ENCODE data around the gene SNAPC1. TPM values are rescaled to one million over a fixed set of nuclear protein-coding genes. Genes with fewer than 3 reads are reported as not detected.
A peak's percentile ranks its signal among the peaks of the same experiment; 100 is the strongest.
"Not testable (repeated sequence)": the region's sequence is repeated elsewhere in the genome, so short reads cannot be mapped to it uniquely, and the experiment has no call there.

The SNAPC1 gene
- total and polyA plus RNA-seq, 2 donors = 7.0 to 12.5 TPM

DNA sequence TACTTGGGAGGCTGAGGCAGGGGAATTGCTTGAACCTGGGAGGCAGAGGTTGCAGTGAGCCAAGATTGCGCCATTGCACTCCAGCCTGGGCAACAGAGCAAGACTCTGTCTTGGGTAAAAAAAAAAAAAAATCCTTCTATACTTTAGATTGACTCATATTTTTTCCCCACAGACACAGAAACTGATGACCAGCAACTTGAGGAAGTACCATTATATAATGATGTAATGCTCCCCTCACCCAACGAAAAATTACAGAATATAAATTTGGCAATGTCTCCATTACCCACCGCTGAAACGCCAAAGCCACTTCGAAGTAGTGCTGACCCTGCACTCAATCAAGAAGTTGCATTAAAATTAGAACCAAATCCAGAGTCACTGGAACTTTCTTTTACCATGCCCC, 24.3 kb upstream of the SNAPC1 start:
- Histone ChIP-seq H3K36me3 (ENCODE audit: insufficient read depth) (peaks cover 4% of the 10 kb centered on the region), H3K27ac (ENCODE audit: low read depth) (no peak overlapping the region), H3K4me1 (ENCODE audit: insufficient read depth) (no peaks in the 10 kb centered on the region), H3K4me3 (ENCODE audit: low read depth, low read length) (no peak overlapping the region)
- 94% methylated on average over 5 of the region's 5 CpGs for WGBS
- DNase-seq (ENCODE audit: extremely low spot score) = no peak

DNA sequence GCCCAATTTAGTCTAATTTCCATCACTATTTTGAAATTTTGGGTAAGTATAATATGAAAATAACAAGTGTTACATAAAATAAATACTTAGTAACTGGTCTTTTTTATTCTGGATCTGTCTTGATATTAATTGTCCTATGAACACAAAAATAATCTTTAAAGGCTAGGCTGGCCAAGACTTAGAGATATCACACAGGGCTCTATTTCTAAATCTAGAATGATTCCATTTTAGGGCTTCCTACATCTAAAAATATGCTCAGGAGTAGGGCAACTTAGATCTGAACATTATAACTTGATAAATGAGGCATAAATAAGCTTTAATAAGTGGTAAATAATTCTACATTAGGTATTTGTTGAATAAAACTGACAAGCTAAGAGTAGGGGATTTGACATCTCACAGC, 23.1 kb upstream of the SNAPC1 start:
- H3K4me1 ChIP-seq (ENCODE audit: insufficient read depth) = no peaks in the 10 kb centered on the region
- no peak overlapping the region for H3K27ac ChIP-seq (ENCODE audit: low read depth)
- H3K4me3 ChIP-seq (ENCODE audit: low read depth, low read length) = no peak overlapping the region
- no peak for DNase-seq (ENCODE audit: extremely low spot score)
- peaks cover 4% of the 10 kb centered on the region for H3K36me3 ChIP-seq (ENCODE audit: insufficient read depth)

DNA sequence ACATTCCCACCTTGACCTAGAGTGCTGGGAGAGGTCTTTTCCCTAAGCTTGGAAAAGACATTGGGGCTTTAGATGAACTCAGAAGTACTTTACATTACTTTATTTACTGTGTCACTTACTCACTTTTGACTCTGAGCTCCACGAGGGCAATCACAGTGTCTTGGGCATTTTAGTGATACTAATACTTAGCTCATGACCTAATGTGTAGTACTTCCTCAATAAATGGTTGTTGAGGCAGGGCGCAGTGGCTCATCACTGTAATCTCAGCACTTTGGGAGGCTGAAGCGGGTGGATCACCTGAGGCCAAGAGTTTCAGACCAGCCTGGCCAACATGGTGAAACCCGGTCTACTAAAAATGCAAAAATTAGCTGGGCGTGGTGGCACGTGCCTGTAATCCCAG, 19.8 kb upstream of the SNAPC1 start:
- WGBS = 96% methylated on average over 6 of the region's 6 CpGs

DNA sequence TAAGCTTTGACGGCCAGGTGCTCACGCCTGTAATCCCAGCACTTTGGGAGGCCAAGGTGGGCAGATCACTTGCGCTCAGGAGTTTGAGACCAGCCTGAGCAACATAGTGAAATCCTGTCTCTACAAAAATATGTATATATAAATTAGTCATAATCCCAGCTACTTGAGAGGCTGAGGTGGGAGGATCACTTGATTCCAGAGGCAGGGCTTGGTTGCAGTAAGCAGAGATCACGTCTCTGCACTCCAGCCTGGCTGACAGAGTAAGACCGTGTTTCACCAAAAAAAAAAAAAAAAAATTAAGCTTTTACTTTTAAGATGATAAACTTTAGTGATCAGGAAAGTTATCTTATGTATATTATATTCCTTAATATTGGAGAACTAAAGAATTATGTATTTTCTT, 18.0 kb upstream of the SNAPC1 start:
- WGBS = 95% methylated on average over 5 of the region's 5 CpGs
- DNase-seq (ENCODE audit: extremely low spot score) = no peak
- Histone ChIP-seq H3K4me3 (ENCODE audit: low read depth, low read length) (no peak overlapping the region), H3K4me1 (ENCODE audit: insufficient read depth) (no peaks in the 10 kb centered on the region), H3K27ac (ENCODE audit: low read depth) (no peak overlapping the region), H3K36me3 (ENCODE audit: insufficient read depth) (peaks cover 6% of the 10 kb centered on the region)

More for the DNA sequence above, 19.8 kb upstream of the SNAPC1 start:
- H3K36me3 ChIP-seq (ENCODE audit: insufficient read depth) = peaks cover 6% of the 10 kb centered on the region
- H3K4me1 ChIP-seq (ENCODE audit: insufficient read depth) = no peaks in the 10 kb centered on the region
- no peak overlapping the region for H3K27ac ChIP-seq (ENCODE audit: low read depth)
- DNase-seq (ENCODE audit: extremely low spot score) = no peak
- no peak overlapping the region for H3K4me3 ChIP-seq (ENCODE audit: low read depth, low read length)

DNA sequence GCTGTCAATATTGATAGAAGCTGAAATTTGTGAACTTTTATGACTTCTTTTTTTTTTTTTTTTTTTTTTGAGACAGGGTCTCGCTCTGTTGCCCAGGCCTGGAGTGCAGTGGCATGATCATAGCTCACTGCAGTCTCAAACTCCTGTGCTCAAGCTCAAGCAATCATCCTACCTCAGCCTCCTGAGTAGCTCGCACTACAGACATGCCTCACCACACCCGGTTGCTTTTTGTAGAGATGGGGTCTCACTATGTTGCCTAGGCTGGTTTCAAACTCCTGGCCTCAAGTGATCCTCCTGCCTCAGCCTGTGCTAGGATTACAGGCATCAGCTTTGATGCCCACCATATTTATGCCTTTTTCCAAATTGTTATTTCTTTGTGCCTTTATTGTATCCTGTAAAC, 15.9 kb upstream of the SNAPC1 start:
- H3K27ac ChIP-seq (ENCODE audit: low read depth); H3K36me3 ChIP-seq (ENCODE audit: insufficient read depth); DNase-seq (ENCODE audit: extremely low spot score); H3K4me3 ChIP-seq (ENCODE audit: low read depth, low read length); H3K4me1 ChIP-seq (ENCODE audit: insufficient read depth): not testable (repeated sequence)
- 96% methylated on average over 3 of the region's 3 CpGs for WGBS

DNA sequence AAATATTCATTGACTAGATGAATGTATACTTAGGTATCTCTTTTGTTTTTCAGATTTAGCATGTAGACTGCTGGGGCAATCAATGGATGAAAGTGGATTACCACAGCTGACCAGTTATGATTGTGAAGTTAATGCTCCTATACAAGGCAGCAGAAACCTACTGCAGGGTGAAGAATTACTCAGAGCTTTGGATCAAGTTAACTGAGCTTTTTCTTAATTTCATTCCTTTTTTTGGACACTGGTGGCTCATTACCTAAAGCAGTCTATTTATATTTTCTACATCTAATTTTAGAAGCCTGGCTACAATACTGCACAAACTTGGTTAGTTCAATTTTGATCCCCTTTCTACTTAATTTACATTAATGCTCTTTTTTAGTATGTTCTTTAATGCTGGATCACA, 15.3 kb upstream of the SNAPC1 start:
- Histone ChIP-seq H3K36me3 (ENCODE audit: insufficient read depth) (peaks cover 2% of the 10 kb centered on the region), H3K4me3 (ENCODE audit: low read depth, low read length) (no peak overlapping the region), H3K27ac (ENCODE audit: low read depth) (no peak overlapping the region), H3K4me1 (ENCODE audit: insufficient read depth) (no peaks in the 10 kb centered on the region)
- DNase-seq (ENCODE audit: extremely low spot score) = no peak

DNA sequence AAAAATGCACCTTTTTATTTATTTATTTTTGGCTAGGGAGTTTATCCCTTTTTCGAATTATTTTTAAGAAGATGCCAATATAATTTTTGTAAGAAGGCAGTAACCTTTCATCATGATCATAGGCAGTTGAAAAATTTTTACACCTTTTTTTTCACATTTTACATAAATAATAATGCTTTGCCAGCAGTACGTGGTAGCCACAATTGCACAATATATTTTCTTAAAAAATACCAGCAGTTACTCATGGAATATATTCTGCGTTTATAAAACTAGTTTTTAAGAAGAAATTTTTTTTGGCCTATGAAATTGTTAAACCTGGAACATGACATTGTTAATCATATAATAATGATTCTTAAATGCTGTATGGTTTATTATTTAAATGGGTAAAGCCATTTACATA, 14.9 kb upstream of the SNAPC1 start:
- Histone ChIP-seq H3K4me1 (ENCODE audit: insufficient read depth) (no peaks in the 10 kb centered on the region), H3K36me3 (ENCODE audit: insufficient read depth) (peaks cover 2% of the 10 kb centered on the region), H3K4me3 (ENCODE audit: low read depth, low read length) (no peak overlapping the region), H3K27ac (ENCODE audit: low read depth) (no peak overlapping the region)
- no peak for DNase-seq (ENCODE audit: extremely low spot score)
- WGBS = 91% methylated on average over 3 of the region's 3 CpGs

DNA sequence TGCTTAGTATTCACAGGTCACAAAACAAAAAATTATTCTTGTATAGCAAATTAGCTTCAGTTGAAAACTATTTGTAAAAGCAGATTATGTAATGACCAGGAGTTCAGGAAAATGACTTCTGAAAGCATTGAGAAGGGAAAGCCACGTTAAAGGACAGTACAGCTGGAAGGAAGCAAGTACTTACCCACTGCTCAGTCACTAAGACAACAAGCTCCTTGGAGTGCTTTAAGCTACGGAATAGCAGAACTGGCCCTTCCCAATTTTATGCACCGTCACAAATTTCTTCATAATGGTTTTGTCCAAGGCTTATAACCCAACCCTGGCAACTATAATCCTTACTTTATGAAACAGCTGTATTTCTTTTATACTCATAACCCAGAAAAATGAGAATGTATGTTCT, 13.0 kb upstream of the SNAPC1 start:
- WGBS = 58% methylated on average over 3 of the region's 3 CpGs
- Histone ChIP-seq H3K36me3 (ENCODE audit: insufficient read depth) (peaks cover 2% of the 10 kb centered on the region), H3K27ac (ENCODE audit: low read depth) (no peak overlapping the region), H3K4me3 (ENCODE audit: low read depth, low read length) (no peak overlapping the region), H3K4me1 (ENCODE audit: insufficient read depth) (no peaks in the 10 kb centered on the region)
- DNase-seq (ENCODE audit: extremely low spot score) = no peak

DNA sequence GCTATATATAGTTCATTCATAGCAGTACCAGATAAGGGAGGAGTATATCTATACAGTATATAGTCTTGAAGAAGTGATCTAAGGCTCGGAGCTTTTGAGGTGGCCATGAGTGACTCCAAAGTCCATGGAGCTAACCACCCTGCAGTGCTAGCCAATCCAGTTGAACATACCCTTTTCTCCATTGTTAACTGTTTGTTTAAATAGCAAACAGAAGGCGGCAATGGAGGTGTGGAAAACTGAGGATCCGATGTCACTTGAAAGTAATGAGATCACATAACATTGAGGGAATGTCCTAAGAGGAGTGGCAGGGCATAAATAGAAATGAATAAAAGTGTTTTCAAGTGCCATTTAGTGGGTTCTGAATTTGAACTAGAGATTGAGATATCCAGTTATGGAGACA, 12.4 kb upstream of the SNAPC1 start:
- DNase-seq (ENCODE audit: extremely low spot score) = no peak
- Histone ChIP-seq H3K27ac (ENCODE audit: low read depth) (no peak overlapping the region), H3K36me3 (ENCODE audit: insufficient read depth) (peaks cover 2% of the 10 kb centered on the region), H3K4me1 (ENCODE audit: insufficient read depth) (no peaks in the 10 kb centered on the region), H3K4me3 (ENCODE audit: low read depth, low read length) (no peak overlapping the region)
- WGBS = 83% methylated on average over 3 of the region's 3 CpGs

DNA sequence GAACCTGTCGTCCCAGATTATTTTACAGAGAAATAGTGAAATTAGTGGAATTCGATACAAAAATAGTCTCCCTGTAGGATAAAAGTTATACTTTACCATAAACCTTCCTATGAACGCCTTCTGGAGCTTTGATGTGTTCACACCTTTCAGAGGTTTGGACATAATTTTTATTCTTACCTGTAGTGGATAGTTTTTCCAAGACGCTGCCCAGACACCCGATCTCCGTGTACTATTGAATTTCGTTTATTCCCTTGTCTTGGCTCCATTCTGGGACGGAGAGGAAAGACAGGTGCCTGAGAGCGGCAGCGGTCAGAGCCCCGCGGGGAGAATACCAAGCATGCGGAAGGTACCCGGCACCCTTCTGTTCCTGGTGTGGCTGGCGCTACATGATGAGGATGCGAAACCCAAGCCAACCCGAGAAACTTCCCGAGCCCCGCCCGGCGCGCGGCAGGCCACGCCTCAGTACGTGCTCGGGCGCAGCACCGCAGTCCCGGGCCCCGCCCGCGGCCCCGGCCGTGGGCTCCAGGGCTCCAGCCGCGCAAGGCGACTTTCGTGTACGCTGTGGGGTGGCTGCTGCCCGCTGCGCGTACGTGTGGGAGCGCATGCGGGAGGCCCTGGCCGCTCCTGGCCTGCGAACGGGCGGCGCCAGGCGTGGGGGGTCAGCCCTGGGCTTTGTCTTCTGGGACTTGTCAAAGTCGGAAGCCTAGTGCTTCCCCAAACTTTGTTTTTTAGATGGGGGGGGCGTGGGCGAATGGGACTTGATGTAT, 11.3 kb upstream of the SNAPC1 start:
- Histone ChIP-seq H3K36me3 (ENCODE audit: insufficient read depth) (no peaks in the 10 kb centered on the region), H3K4me3 (ENCODE audit: low read depth, low read length) (peak overlapping the region; percentile 41), H3K4me1 (ENCODE audit: insufficient read depth) (no peaks in the 10 kb centered on the region), H3K27ac (ENCODE audit: low read depth) (peak overlapping the region; percentile 30)
- WGBS = 2% methylated on average over 54 of the region's 54 CpGs
- peak; percentile 62 for DNase-seq (ENCODE audit: extremely low spot score)

DNA sequence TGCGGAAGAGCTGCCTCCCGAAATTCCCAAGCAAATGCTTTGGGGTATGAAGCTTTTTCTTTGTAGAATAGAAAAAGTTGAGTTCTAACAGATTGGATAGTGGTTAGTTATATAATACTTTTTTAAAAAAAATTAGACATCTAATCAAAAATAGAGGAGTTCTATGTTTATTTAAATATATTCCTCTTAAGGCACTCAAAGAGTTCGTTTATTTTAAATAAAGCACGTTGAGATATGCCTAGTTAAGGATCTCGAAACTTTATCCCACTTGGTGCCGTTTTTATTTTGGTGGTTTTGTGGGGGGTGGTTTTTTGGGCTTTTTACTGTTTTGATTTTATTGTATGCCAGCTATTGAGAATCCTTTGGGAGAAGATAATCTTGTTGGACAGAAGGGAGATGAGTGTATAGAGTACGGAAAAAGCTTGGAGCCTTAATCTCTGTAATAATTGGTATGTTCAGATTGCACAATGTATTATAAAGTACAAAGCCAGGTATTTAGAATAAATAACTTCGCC, 10.7 kb upstream of the SNAPC1 start:
- H3K27ac ChIP-seq (ENCODE audit: low read depth) = peak overlapping the region; percentile 30
- no peak for DNase-seq (ENCODE audit: extremely low spot score)
- H3K36me3 ChIP-seq (ENCODE audit: insufficient read depth) = no peaks in the 10 kb centered on the region
- no peaks in the 10 kb centered on the region for H3K4me1 ChIP-seq (ENCODE audit: insufficient read depth)
- 24% methylated on average over 8 of the region's 8 CpGs for WGBS
- peak overlapping the region; percentile 41 for H3K4me3 ChIP-seq (ENCODE audit: low read depth, low read length)

DNA sequence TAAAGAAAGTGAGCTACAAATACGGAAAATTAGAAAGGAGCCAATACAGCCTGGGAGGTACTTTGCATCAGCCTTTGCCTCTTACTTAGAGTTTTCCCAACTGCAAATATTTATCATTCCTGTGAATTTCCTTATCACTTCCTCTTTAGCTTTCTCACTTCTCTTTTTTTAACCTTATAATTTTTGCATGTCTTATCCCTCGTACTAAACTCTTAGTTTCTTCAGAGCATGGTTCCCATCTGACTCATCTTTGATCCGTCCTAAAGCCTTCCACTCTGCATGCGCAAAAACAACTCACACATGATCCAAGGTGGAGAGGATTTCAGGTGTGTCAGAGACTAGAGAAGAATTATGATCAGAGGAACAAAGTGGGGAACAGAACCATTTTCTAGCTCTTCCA, 9.6 kb upstream of the SNAPC1 start:
- H3K4me1 ChIP-seq (ENCODE audit: insufficient read depth) = no peaks in the 10 kb centered on the region
- H3K36me3 ChIP-seq (ENCODE audit: insufficient read depth) = no peaks in the 10 kb centered on the region
- no peak overlapping the region for H3K27ac ChIP-seq (ENCODE audit: low read depth)
- H3K4me3 ChIP-seq (ENCODE audit: low read depth, low read length) = no peak overlapping the region
- 66% methylated on average over 4 of the region's 4 CpGs for WGBS
- DNase-seq (ENCODE audit: extremely low spot score) = no peak

DNA sequence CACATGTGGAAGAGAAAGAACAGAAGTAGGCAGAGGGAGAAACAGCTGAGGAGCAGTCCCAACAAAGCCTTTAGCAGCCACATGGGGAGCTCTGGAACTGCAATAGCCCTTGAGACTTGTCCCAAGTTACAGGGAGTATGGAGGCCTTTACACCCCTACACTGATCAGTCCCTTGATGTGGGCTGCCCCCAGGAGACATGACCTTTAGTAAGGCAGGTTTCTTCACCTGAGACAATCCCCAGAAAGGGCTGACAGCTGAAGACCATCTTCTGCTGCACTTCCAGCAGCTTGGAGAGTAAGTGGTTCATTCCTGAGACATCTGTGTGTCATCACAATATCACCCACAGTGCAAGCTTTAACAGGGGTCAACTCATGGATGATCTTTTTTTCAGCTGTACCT, 8.6 kb upstream of the SNAPC1 start:
- H3K4me1 ChIP-seq (ENCODE audit: insufficient read depth) = no peaks in the 10 kb centered on the region
- DNase-seq (ENCODE audit: extremely low spot score) = no peak
- H3K4me3 ChIP-seq (ENCODE audit: low read depth, low read length) = no peak overlapping the region
- H3K27ac ChIP-seq (ENCODE audit: low read depth) = no peak overlapping the region
- H3K36me3 ChIP-seq (ENCODE audit: insufficient read depth) = no peaks in the 10 kb centered on the region

DNA sequence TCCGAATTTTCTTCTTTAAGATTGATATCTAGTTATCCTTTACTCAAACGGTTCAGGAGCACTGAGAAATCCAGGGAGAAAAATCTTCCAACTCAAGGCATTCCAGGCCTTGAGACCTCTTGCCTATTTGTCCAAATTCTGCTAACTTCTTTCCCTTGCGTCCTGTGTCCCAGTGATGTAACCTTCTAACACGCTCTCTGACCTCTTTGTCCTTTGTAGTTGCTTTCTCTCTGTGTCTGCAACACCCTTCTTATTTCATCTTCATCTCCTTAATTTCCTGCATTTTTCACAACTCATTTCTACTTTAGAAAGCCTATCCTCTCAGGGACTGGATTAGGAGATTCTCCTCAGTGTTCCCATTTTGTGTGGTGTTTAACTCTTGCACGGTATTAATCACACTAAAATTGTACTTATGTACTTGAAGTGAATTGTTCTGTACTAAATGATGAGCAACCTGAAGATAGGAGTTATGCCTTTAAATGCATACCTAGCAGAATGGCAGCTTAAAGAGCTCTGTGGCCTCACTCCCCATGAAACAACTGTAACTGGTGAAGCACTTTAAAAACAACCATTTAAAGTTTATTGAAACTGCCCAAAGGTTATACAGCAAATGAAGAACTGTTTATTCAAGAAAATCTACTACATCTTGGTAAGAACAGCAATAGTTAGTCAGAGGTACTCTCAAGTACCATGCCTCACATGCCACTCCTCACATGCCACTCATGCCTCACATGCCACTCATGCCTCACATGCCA, 7.4 kb upstream of the SNAPC1 start:
- Histone ChIP-seq H3K27ac (ENCODE audit: low read depth) (no peak overlapping the region), H3K36me3 (ENCODE audit: insufficient read depth) (no peaks in the 10 kb centered on the region), H3K4me3 (ENCODE audit: low read depth, low read length) (no peak overlapping the region), H3K4me1 (ENCODE audit: insufficient read depth) (no peaks in the 10 kb centered on the region)
- WGBS = 74% methylated on average over 5 of the region's 5 CpGs
- no peak for DNase-seq (ENCODE audit: extremely low spot score)
